Loucy (cell line): ENCODE results near the gene CBLN3.
"Not testable (repeated sequence)": the region's sequence is repeated elsewhere in the genome, so short reads cannot be mapped to it uniquely, and the experiment has no call there.

Experiments used
- CTCF ChIP-seq: fragments of 200-600 bp; sonication (generic); conservative IDR thresholded peaks from 2 replicates; pipeline ENCODE4 v1.5.1; 2014; ENCODE audit warnings: mild to moderate bottlenecking, antibody characterized with exemption, low read length
- EZH2phosphoT487 ChIP-seq: fragments of 200-600 bp; IDR thresholded peaks from 2 replicates; pipeline ENCODE4 v1.6.1; 2018; ENCODE audit warnings: antibody characterized with exemption, mild to moderate bottlenecking, moderate library complexity, borderline replicate concordance

- not testable (repeated sequence) for TF ChIP-seq CTCF, EZH2phosphoT487
Measured at GRCh38 chr14:24450828-24451227, 21.4 kb upstream of the CBLN3 start.
